Lung (tissue), 12 donors: ENCODE data around the gene PRSS48. TPM values are rescaled to one million over a fixed set of nuclear protein-coding genes. Genes with fewer than 3 reads are reported as not detected.
A peak's percentile ranks its signal among the peaks of the same experiment; 100 is the strongest.
"Not testable (repeated sequence)": the region's sequence is repeated elsewhere in the genome, so short reads cannot be mapped to it uniquely, and the experiment has no call there.

Experiments
- ATAC-seq: fragments of 200-7000 bp; cut with Tn5 transposase; one replicate; pipeline ENCODE4 v1.9.1; 2020; ENCODE audit warnings: moderate number of reproducible peaks; ENCODE audit not compliant: insufficient read depth, low FRiP score
- DNase-seq, 3 donors: peaks; one replicate each; pipeline ENCODE4 v3.0.0-alpha.2; 2013 to 2017
- H3K27ac ChIP-seq, 2 donors: one replicate each; pipeline ENCODE4 v1.5.1; 2013; ENCODE audit warnings: mild to moderate bottlenecking in 2 of 2, moderate library complexity in 2 of 2, control low read depth in 1 of 2, inconsistent platforms in 1 of 2, low read depth in 1 of 2, low read length in 1 of 2
- H3K27me3 ChIP-seq, 3 donors: one replicate each; pipeline ENCODE4 v1.5.1; 2013; ENCODE audit warnings: low read length in 2 of 3; ENCODE audit not compliant: control insufficient read depth in 3 of 3, insufficient read depth in 3 of 3
- H3K36me3 ChIP-seq, 4 donors: one replicate each; pipeline ENCODE4 v1.5.1; 2013; ENCODE audit warnings: low read length in 4 of 4, mild to moderate bottlenecking in 1 of 4, moderate library complexity in 1 of 4; ENCODE audit not compliant: control insufficient read depth in 4 of 4, insufficient read depth in 4 of 4
- H3K4me1 ChIP-seq, 5 donors: one replicate each; pipeline ENCODE4 v1.5.1; 2013; ENCODE audit warnings: low read length in 5 of 5, mild to moderate bottlenecking in 2 of 5, moderate library complexity in 1 of 5; ENCODE audit not compliant: control insufficient read depth in 5 of 5, insufficient read depth in 5 of 5
- H3K4me3 ChIP-seq: one replicate; pipeline ENCODE4 v1.5.1; 2013; ENCODE audit warnings: mild to moderate bottlenecking, control low read depth, moderate library complexity
- H3K9ac ChIP-seq, 2 donors: one replicate each; pipeline ENCODE4 v1.5.1; 2013; ENCODE audit warnings: low read length in 2 of 2, control low read depth in 1 of 2; ENCODE audit not compliant: insufficient read depth in 1 of 2
- H3K9me3 ChIP-seq, 4 donors: one replicate each; pipeline ENCODE4 v1.5.1; 2013; ENCODE audit warnings: low read length in 3 of 4, mild to moderate bottlenecking in 1 of 4, moderate library complexity in 1 of 4; ENCODE audit not compliant: control insufficient read depth in 4 of 4, insufficient read depth in 3 of 4
- CTCF ChIP-seq: IDR thresholded peaks from 2 replicates; pipeline ENCODE4 v1.5.1; 2012; ENCODE audit warnings: mild to moderate bottlenecking; ENCODE audit errors: control extremely low read depth, extremely low read depth
- WGBS, 2 donors: extraction: QIAGEN DNeasy Blood & Tissue Kit; methylation state at CpG; one replicate each; pipeline ENCODE4 v1.1.7; 2013; 5-methylcytosine and 5-hydroxymethylcytosine counted together
- polyA plus RNA-seq, 2 donors: library from polyadenylated mRNA; stranded (reverse); fragments of 200-250 nt; gene quantifications; one replicate each; pipeline ENCODE4 v1.2.1, GENCODE V29; 2013
- total RNA-seq, 2 donors: library from RNA; depleted of rRNA in 1 of 2; stranded (reverse); fragments of >200 nt in 1 of 2; gene quantifications; one replicate each; pipeline ENCODE4 v1.2.1, GENCODE V29; 2014 to 2021
- donor health status: control.
- donor health status: control.
- donor health status: Bipolar disorder and iron deficiency.
- donor health status: healthy.
- donor health status: DM: yes; HTN: yes; CAD: no.

Gene PRSS48
- total and polyA plus RNA-seq, 4 donors: not detected

DNA sequence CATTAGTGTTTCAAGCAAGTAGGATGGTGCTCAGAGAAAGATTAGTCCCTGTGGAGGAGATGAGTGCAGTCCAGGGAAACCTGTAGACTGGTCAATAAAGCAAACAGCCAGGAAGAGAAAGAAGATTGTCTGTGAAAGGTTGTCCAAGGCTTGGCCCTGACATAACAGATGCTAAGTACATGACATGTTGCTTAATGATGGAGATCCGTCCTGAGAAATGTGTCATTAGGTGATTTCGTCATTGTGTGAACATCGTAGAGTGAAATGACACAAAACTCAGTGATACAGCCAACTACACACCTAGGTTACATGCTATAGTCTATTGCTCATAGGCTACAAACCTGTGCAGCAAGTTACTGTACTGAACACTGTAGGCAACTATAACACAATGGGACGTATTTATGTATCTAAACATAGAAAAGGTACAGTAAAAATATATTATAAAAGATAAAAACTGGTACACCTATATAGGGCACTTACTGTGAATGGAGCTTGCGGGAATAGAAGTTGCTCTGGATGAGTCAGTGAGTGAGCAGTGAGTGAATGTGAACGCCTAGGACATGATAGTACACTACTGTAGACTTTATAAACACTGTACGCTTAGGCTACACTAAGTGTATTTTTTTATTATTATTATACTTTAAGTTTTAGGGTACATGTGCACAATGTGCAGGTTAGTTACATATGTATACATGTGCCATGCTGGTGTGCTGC, 9.0 kb upstream of the PRSS48 start:
- TF ChIP-seq CTCF: no peak
- 74 to 90% methylated on average over 7 of the region's 7 CpGs for WGBS, 2 donors
- H3K36me3 ChIP-seq: no peaks in the 10 kb centered on the region

DNA sequence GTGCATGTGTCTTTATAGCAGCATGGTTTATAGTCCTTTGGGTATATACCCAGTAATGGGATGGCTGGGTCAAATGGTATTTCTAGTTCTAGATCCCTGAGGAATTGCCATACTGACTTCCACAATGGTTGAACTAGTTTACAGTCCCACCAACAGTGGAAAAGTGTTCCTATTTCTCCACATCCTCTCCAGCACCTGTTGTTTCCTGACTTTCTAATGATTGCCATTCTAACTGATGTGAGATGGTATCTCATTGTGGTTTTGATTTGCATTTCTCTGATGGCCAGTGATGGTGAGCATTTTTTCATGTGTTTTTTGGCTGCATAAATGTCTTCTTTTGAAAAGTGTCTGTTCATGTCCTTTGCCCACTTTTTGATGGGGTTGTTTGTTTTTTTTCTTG, 8.1 kb upstream of the PRSS48 start:
- H3K9me3 ChIP-seq, H3K9ac ChIP-seq, H3K27me3 ChIP-seq, DNase-seq, H3K36me3 ChIP-seq, H3K27ac ChIP-seq, H3K4me3 ChIP-seq, ATAC-seq, H3K4me1 ChIP-seq: not testable (repeated sequence)

More for the DNA sequence above, 9.0 kb upstream of the PRSS48 start:
- DNase-seq: no peak
- Histone ChIP-seq H3K27ac (no peak overlapping the region), H3K27me3 (no peaks in the 10 kb centered on the region), H3K4me3 (no peak overlapping the region), H3K9me3 (no peaks in the 10 kb centered on the region), H3K9ac (no peak overlapping the region), H3K4me1 (peaks cover 0 to 8% (median 4%) of the 10 kb centered on the region in 5 donors)
- ATAC-seq: no peak

DNA sequence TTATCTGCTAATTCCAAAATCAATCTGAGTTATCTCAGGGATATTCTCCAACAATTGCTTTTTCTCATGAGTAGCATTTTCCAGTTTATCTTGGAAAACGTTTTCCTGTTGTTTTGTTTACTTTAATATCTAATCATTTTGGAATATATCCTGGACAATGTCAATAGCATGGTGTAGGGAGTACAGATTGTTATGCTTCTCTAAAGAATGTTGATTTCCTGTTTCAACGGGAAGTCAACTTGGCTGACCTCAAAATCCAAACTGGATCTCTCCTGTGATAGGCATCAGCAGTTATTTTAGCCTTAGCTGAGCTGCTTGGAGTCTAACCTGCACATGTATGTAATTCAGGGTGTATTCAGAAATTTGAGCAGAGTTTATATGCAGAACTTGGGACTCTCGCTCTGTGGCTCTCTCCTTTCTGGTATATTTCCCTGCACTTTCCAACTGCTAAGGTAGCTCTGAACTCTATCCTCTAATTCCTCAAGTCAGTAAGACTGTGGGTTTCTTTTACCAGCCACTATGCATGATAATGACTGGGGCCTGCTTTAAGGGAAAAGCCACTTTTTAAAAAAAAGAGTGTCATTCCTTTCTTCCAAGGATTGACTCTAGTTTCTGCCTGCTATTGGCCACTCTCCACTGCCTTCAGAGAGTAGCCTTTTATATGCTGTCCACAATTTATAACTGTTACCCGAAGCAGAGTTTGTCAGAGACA, 7.7 kb downstream of the PRSS48 start:
- Histone ChIP-seq H3K36me3 (no peaks in the 10 kb centered on the region), H3K9ac (no peak overlapping the region), H3K4me1 (peaks cover 0 to 12% (median 0%) of the 10 kb centered on the region in 5 donors), H3K27ac (peak overlapping the region in 1 of 2 donors; percentile 45), H3K27me3 (no peaks in the 10 kb centered on the region), H3K9me3 (peaks cover 0 to 2% (median 0%) of the 10 kb centered on the region in 4 donors), H3K4me3 (no peak overlapping the region)
- peak in 2 of 3 donors; percentile 4 to 13 for DNase-seq
- ATAC-seq: no peak
- no peak for TF ChIP-seq CTCF
- WGBS, 2 donors: 45 to 46% methylated on average over 4 of the region's 4 CpGs

- DNase-seq (no peak), ATAC-seq (no peak)
- Histone ChIP-seq H3K4me3 (no peak overlapping the region), H3K4me1 (peaks cover 0 to 12% (median 0%) of the 10 kb centered on the region in 5 donors), H3K9me3 (no peaks in the 10 kb centered on the region), H3K27ac (no peak overlapping the region), H3K9ac (no peak overlapping the region), H3K36me3 (peaks cover 0 to 4% (median 0%) of the 10 kb centered on the region in 4 donors), H3K27me3 (no peaks in the 10 kb centered on the region)
- no peak for TF ChIP-seq CTCF
- WGBS, 2 donors: 87% methylated on average over 7 of the region's 7 CpGs
Measured at GRCh38 chr4:151287409-151287808, 10.4 kb downstream of the PRSS48 start.
